Ramos (cell line): ENCODE data around the gene NCCRP1.

Experiments used
- in situ Hi-C: fragments of 300-500 bp; cut with MboI; formaldehyde crosslinking; loops from one replicate; pipeline ENCODE4 v1.14.3; 2022; ENCODE audit warnings: low sequenced_read_pairs; ENCODE audit not compliant: unreplicated experiment

NCCRP1 gene

GRCh38 chr19:39163621-39164020 is 33.1 kb upstream of the NCCRP1 start:
- in situ Hi-C loops: no loop called here

DNA sequence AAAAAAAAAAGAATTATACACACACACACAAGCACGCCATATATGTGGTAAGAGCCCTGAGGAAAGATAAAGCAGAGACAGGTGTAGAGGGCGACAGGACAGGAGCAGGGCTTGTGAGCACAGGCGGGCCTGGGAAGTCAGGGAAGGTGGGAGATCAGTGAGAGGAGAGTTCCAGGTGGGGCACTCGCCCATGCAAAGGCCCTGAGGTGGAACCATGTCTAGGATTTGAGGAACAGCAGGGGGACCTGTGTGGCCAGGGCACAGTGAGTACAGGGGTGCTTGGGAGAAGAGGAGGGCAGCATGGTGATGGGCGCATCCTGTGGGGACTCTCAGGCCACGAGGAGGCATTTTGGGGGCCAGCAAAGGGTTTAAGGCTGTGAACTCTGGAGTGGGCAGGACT is 32.5 kb upstream of the NCCRP1 start:
- in situ Hi-C loops: no loop called here

- in situ Hi-C loops: no loop called here
Observed at GRCh38 chr19:39165857-39166256, 30.9 kb upstream of the NCCRP1 start.

DNA sequence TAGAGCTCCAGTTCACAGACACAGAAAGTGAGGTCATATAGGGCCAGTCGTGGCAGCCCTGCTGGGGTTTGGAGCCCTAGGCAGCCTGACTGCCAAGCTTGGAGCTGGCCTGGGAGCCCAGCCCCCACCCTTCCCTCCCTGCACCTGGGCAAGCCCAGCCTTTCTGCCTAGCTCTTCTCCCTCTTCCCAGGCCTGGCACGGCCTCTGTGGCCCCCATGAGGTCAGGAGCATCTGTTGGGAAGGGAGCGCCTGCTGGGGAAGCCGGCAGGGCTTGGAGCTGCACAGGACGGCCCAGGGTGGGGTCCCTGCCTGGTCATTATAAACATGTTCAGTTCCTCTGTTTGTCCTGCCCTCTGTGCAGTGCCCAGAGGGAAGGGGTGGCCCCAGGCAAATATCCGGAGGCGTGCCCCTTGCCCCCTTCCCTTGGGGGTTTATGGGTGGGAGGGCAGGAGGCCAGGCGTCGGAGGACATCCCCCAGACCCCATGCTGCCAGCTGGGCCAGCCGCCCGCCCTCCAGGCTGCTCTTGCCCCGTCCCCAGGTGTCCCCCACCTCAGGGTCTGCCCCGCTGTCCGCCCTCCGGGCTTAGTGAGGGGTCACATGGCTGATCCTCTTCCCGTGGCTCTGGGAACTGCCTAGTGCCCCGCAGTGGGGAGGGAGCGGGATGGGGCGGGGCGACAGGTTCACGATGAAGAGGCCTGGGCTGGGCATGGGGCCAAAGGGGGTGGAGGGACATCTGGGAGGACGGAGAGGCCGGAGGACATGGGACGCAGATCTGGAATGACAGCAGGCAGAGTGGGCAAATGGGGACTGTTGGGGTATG is 30.0 kb upstream of the NCCRP1 start:
- in situ Hi-C loops: no loop called here

DNA sequence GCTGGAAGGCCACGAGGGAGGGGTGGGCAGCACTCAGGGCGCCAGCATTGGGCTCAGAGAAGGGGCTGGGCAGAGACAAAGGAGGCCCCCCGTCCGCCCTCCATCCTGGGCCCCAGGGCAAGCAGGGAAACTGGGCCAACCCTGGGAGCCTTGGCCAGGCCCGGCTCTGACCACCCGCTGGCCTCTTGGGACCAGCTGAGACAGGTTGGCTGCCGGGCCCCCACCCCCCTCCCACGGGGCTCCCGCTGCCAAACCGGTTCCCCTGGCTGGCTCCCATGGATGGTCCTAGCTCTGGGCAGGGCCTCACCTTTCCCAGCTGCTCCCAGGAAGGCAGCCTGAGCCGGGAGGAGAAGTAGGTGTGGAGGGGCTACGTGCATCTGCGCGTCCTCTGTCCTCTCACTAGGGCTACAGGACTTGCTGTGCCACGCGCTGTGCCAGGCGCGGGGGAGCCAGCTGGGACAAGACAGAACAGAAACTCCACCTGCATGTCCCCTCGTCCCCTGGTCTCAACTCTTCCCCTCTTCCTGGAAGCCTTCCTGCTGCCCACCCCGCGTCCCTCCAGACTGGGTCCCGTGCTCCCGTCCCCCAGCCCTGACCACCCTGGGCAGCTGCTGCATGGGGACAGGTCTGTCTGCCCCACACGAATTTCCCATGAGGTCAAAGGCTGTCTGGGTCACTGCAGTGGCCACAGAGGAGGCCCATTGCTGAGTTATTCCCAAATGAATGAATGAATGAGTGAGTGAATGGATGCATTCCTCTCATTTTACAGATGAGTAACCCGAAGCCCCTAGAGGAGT is 29.1 kb upstream of the NCCRP1 start:
- in situ Hi-C loops: no loop called here

DNA sequence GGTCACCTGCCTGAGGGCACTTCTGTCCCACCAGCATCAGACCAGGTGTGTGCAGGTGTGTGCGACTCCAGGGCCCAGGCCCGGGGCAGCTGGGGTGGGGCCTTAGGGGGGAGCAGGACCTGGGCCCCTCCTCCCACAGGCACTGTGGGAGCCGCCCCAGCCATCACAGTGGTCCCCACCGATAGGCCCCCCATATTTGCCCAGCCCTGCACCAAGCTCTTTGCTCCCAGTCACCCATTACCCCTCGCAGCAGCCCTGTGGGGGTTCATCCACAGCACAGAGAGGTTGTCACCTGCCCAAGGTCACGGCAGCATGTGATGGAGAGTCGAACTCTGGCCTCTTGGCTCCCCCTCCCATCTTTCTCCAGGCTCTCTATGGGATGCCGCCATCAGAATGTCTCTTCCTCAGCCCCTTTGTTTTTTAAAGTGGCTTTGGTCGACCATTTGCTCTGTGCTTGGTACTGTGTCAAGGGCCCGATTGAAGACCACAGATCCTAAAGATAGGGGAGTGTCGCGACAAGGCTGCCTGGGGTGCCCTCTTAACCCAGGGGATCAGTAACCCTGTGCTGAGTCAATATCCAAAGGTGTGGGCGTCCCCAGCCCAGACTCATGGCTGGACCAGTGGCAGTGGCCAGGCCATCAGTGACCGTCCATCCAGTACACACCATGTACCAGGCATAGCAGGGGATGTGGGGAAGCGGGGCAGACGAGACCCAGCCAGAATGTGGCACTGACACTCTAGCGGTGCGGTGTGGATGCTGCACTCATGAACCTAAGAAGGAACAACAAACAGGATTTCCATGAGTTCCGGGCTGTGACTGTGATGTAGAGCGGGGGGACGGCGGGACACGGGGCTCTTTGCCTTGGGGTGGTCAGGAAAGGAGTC is 28.3 kb upstream of the NCCRP1 start:
- in situ Hi-C loops: no loop called here

DNA sequence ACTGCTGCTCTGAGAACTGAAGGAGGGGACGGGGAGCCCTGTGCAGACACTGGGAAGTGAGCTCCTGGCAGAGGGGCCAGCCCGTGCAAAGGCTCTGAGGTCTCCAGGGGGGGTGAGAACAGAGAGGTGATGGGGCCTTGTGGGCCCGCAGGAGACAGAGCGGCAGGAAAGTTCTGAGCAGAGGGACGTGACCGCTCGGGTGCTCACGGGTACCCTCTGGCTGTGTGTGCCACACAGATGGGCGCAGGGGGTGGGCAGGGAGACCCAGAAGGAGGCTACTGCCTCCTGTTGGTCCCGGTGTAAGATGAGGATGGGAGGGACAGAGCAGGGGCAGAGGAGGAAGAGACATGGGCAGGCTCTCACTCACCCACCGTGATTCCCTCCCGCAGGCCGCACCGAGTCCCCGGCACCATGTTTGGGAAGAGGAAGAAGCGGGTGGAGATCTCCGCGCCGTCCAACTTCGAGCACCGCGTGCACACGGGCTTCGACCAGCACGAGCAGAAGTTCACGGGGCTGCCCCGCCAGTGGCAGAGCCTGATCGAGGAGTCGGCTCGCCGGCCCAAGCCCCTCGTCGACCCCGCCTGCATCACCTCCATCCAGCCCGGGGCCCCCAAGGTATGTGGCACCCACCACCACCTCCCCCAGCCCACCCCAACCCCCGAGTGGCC is 27.5 kb upstream of the NCCRP1 start:
- in situ Hi-C loops: no loop called here

- in situ Hi-C loops: no loop called here
Observed at GRCh38 chr19:39170386-39171231, 26.2 kb upstream of the NCCRP1 start.

DNA sequence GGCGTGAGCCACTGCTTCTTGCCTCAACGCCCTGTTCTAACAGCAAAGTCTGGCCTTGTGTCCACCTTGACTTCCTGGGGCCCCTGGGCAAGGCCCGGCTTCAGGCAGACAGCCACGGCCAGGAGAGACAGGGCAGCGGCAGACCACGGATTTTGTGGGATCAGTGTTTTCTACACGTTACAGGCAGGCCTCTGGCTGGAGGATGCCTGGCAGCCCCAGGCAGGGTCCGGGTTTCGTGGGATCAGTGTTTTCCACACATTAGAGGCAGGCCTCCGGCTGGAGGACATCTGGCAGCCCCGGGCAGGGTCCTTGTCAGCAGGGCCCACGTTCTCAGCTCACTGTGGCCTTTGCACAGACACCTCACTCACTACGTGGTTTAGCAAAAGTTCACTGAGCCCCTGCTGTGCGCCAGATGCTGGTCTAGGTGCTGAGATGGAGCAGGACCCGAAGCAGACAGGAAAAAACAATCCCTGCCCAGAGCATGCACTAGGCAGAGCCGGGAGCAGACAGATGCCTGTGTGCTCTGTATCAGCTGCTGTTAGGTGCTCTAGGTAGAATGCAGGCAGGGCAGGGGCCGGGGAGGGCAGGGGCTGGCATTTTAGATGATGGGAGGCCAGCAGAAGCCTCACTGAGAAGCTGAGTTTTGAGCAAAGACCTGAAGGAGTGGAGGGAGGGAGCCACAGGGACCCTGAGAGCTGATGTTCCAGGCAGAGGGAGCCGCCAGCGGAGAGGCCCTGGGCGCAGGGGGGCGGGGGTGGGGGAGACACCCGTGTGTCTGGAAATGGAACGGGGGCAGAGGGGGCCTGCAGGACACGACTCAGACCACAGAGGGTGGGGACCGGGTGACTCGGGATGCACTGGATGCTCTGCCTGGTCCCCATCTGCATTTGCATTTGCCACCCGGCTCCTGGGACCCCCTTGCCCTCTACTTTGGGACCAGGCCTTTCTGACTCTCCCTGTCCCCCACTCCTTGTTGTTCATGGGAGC is 25.0 kb upstream of the NCCRP1 start:
- in situ Hi-C loops: no loop called here

GRCh38 chr19:39172700-39173501 is 23.9 kb upstream of the NCCRP1 start:
- in situ Hi-C loops: no loop called here

- in situ Hi-C loops: no loop called here
Observed at GRCh38 chr19:39173502-39173991, 23.2 kb upstream of the NCCRP1 start.

- in situ Hi-C loops: no loop called here
Observed at GRCh38 chr19:39174142-39174541, 22.6 kb upstream of the NCCRP1 start.

DNA sequence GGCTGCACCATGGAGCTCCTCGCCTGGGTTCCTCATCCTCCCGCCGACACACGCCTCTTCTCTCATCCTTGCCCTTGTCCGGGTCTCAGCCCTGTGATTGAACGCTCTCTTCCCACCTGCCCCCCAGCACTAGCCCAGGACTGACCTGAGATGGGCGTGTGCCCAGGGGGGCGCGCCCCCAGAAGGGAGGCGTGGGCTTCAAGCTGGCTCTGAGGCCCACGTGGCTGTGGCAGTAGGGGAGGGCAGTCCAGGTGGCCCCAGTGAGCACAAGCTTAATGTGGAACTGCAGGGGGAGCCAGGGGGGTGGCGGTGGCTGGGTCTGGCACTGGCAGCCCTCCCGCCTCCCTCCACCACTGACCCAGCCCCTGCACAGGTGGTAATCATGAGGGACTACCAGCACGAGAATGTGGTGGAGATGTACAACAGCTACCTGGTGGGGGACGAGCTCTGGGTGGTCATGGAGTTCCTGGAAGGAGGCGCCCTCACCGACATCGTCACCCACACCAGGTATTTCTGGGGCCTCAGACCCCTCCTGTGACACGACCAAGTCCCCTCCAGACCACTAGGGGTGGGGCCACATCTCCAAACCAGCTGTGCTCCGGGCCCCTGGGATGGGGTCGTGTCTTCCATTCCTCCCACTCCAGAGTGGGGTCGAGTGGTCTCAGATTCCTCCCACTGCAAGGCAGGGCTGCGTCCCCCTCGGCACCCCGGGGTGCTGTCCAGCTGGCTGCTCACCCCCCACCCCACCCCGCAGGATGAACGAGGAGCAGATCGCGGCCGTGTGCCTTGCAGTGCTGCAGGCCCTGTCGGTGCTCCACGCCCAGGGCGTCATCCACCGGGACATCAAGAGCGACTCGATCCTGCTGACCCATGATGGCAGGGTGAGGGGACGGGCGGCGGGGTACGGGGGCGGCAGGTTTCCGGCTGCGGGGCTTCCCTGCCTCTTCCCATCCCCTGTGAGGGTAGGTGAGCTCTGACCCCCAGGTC is 21.9 kb upstream of the NCCRP1 start:
- in situ Hi-C loops: no loop called here

DNA sequence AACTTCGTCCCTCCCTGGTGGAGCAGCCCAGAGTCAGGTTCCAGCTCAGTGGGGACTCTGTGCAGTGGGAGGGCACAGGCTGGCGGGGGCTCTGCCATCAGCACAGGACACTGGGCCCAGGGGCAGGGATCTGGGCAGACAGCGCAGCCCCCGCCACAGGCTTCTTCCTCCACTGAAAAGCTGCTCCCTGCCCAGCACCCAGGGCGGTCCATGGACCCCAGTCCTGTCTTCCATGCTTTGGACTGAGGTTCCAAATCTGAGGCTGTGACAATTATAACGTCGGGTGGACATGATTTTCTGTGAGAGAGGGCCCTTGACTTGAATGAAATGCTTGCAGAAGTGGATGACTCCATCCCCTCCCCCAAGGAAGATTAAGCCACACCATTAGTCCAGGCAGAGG is 21.2 kb upstream of the NCCRP1 start:
- in situ Hi-C loops: no loop called here

- in situ Hi-C loops: no loop called here
Observed at GRCh38 chr19:39177110-39177699, 19.6 kb upstream of the NCCRP1 start.

- in situ Hi-C loops: no loop called here
Observed at GRCh38 chr19:39177736-39178135, 19.0 kb upstream of the NCCRP1 start.
